Stimulated activated CD8-positive, alpha-beta memory T cell treated with anti-CD3 and anti-CD28 coated beads, Interleukin-7, amount 100 ng/mL, for 48 hours (primary cell): Measurements from ENCODE around the gene TMEM89.

Experiments
- DNase-seq, 2 donors: peaks; one replicate each; pipeline ENCODE4 v3.0.0-alpha.2; 2020; ENCODE audit warnings: low read depth in 1 of 2; ENCODE audit errors: extremely low read depth in 1 of 2

The TMEM89 gene

GRCh38 chr3:48642605-48643004 is 21.0 kb upstream of the TMEM89 start:
- DNase-seq = no peak

GRCh38 chr3:48641396-48641795 is 19.8 kb upstream of the TMEM89 start:
- DNase-seq = no peak

GRCh38 chr3:48639944-48640606 is 18.5 kb upstream of the TMEM89 start:
- no peak for DNase-seq

GRCh38 chr3:48637305-48637704 is 15.7 kb upstream of the TMEM89 start:
- no peak for DNase-seq

- DNase-seq = no peak
Measured at GRCh38 chr3:48636149-48636655, 14.6 kb upstream of the TMEM89 start.

- peak; percentile 93 to 95 for DNase-seq
Measured at GRCh38 chr3:48635222-48636021, 13.9 kb upstream of the TMEM89 start, which contains the start of gene SLC26A6. Gene SLC26A6 (minus strand): TSS chr3:48635461. CDS start chr3:48635393, 68 bp downstream.

GRCh38 chr3:48634661-48635221 is 13.2 kb upstream of the TMEM89 start:
- peak; percentile 39 to 64 for DNase-seq

- DNase-seq = no peak
Measured at GRCh38 chr3:48633743-48634142, 12.2 kb upstream of the TMEM89 start.

- DNase-seq = no peak
Measured at GRCh38 chr3:48633256-48633655, 11.7 kb upstream of the TMEM89 start.

GRCh38 chr3:48631516-48632448 is 10.2 kb upstream of the TMEM89 start:
- DNase-seq = no peak

GRCh38 chr3:48630833-48631232 is 9.3 kb upstream of the TMEM89 start:
- no peak for DNase-seq

- no peak for DNase-seq
Measured at GRCh38 chr3:48630407-48630806, 8.8 kb upstream of the TMEM89 start.

- no peak for DNase-seq
Measured at GRCh38 chr3:48629894-48630293, 8.3 kb upstream of the TMEM89 start.

GRCh38 chr3:48628277-48629017 is 6.9 kb upstream of the TMEM89 start:
- DNase-seq = no peak

- DNase-seq = no peak
Measured at GRCh38 chr3:48625600-48625999, 4.0 kb upstream of the TMEM89 start.

GRCh38 chr3:48624767-48625166 is 3.2 kb upstream of the TMEM89 start:
- no peak for DNase-seq

- DNase-seq = no peak
Measured at GRCh38 chr3:48623851-48624547, 2.4 kb upstream of the TMEM89 start.

GRCh38 chr3:48619541-48620524 is 1.7 kb downstream of the TMEM89 start:
- DNase-seq = no peak
